ENCODE data around the gene WIZ. TPM values are rescaled to one million over a fixed set of nuclear protein-coding genes. Genes with fewer than 3 reads are reported as not detected.
"Not testable (repeated sequence)": the region's sequence is repeated elsewhere in the genome, so short reads cannot be mapped to it uniquely, and the experiment has no call there.

WIZ gene
- total RNA-seq, 2 donors from 2014 or later = 16.1 to 111 TPM

GRCh38 chr19:15396436-15396835, 53.3 kb downstream of the WIZ start:
- Histone ChIP-seq H3K4me3 (no peak overlapping the region), H3K27ac (no peak overlapping the region), H3K36me3 (replicated peaks in 1 of 2; ENCODE audit: insufficient read depth in 1 of 2, low read depth in 2 of 2) (peaks cover 39 to 44% of the 10 kb centered on the region in 2 donors), H3K4me1 (no peaks in the 10 kb centered on the region), H3K27me3 (no peaks in the 10 kb centered on the region), H3K9me3 (no peaks in the 10 kb centered on the region)
- no peak for TF ChIP-seq POLR2A (IDR thresholded peaks at IDR 0.05)
- no peak for TF ChIP-seq CTCF (IDR thresholded peaks at IDR 0.05)
- 97 to 98% methylated on average over 3 of the region's 3 CpGs for WGBS, 2 donors
- DNase-seq = no peak
- no peak for ATAC-seq
- intact Hi-C loops (cut with DNase I) = no loop called here

GRCh38 chr19:15395251-15395650, 54.5 kb downstream of the WIZ start:
- peaks cover 34 to 36% of the 10 kb centered on the region in 2 donors for H3K36me3 ChIP-seq (replicated peaks in 1 of 2; ENCODE audit: insufficient read depth in 1 of 2, low read depth in 2 of 2)
- H3K4me1 ChIP-seq; H3K27ac ChIP-seq; H3K27me3 ChIP-seq; DNase-seq; intact Hi-C loops (cut with DNase I); ATAC-seq; H3K4me3 ChIP-seq; H3K9me3 ChIP-seq: not testable (repeated sequence)
- WGBS, 2 donors = 93% methylated on average over 17 of the region's 17 CpGs

GRCh38 chr19:15394426-15394825, 55.3 kb downstream of the WIZ start:
- H3K27ac ChIP-seq = no peak overlapping the region
- WGBS, 2 donors = 86 to 90% methylated on average over 5 of the region's 5 CpGs
- H3K27me3 ChIP-seq = no peaks in the 10 kb centered on the region
- intact Hi-C loops (cut with DNase I) = no loop called here
- no peak overlapping the region for H3K4me3 ChIP-seq
- DNase-seq (no peak), ATAC-seq (no peak)
- H3K4me1 ChIP-seq = no peaks in the 10 kb centered on the region
- peaks cover 30 to 31% of the 10 kb centered on the region in 2 donors for H3K36me3 ChIP-seq (replicated peaks in 1 of 2; ENCODE audit: insufficient read depth in 1 of 2, low read depth in 2 of 2)
- no peak for TF ChIP-seq CTCF (IDR thresholded peaks at IDR 0.05)
- no peak for TF ChIP-seq POLR2A (IDR thresholded peaks at IDR 0.05)
- H3K9me3 ChIP-seq = no peaks in the 10 kb centered on the region

DNA sequence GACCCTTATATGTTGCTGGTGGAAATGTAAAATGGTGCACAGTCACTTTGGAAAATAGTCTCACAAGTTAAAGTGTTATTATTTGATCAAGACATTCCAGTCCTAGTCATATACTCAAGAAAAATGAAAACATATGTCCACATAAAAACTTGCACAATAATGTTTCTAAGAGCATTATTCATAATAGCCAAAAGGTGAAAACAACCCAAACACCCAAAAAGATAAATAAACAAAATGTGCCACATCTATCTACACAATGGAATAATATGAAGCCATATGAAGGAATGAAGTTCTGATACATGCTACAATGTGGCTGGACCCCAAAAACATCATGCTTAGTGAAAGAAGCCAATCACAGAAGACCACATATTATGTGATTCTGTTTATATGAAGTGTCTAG, 55.8 kb downstream of the WIZ start:
- DNase-seq = no peak
- H3K4me3 ChIP-seq = no peak overlapping the region
- intact Hi-C loops (cut with DNase I) = no loop called here
- no peak for ATAC-seq
- H3K4me1 ChIP-seq = no peaks in the 10 kb centered on the region
- TF ChIP-seq POLR2A (IDR thresholded peaks at IDR 0.05) (no peak), CTCF (IDR thresholded peaks at IDR 0.05) (no peak)
- H3K36me3 ChIP-seq (replicated peaks in 1 of 2; ENCODE audit: insufficient read depth in 1 of 2, low read depth in 2 of 2) = peaks cover 25 to 26% of the 10 kb centered on the region in 2 donors
- no peak overlapping the region for H3K27ac ChIP-seq
- H3K27me3 ChIP-seq = no peaks in the 10 kb centered on the region
- H3K9me3 ChIP-seq = no peaks in the 10 kb centered on the region

- TF ChIP-seq CTCF (IDR thresholded peaks at IDR 0.05) (no peak), POLR2A (IDR thresholded peaks at IDR 0.05) (no peak)
- Histone ChIP-seq H3K4me1 (no peaks in the 10 kb centered on the region), H3K4me3 (no peak overlapping the region), H3K9me3 (no peaks in the 10 kb centered on the region), H3K36me3 (replicated peaks in 1 of 2; ENCODE audit: insufficient read depth in 1 of 2, low read depth in 2 of 2) (peaks cover 0 to 5% of the 10 kb centered on the region in 2 donors), H3K27ac (no peak overlapping the region), H3K27me3 (no peaks in the 10 kb centered on the region)
- intact Hi-C loops (cut with DNase I) = no loop called here
- WGBS, 2 donors = 80 to 83% methylated on average over 2 of the region's 2 CpGs
- DNase-seq (no peak), ATAC-seq (no peak)
Observed at GRCh38 chr19:15390814-15391213, 58.9 kb downstream of the WIZ start.
